ENCODE measurements around the gene DCANP1. TPM values are rescaled to one million over a fixed set of nuclear protein-coding genes. Genes with fewer than 3 reads are reported as not detected.

DCANP1 gene
- total and polyA plus RNA-seq, 8 donors = 0.06 to 0.24 (median 0.13) TPM; not detected in 3

DNA sequence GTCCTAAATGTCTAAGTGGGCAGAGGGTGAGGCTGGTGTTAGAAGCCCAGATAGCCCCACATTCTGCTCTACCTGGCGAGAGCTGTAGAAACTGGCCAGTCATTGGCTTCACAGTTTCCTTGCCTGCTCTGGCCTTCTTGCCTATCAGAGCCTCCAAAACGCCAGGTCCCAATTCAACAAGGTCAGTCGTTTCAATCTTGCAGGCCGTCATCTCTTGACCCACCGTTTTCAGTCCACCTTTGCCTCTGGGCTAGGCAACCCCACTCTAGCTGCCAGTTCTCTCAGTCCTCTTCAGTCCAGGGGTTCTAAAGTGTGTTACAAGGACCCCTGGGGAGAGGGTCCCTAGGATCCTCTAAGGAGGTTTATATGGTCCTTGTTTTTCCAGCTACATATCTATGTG is 25.0 kb upstream of the DCANP1 start:
- Histone ChIP-seq H3K4me3 (no peak overlapping the region), H3K36me3 (no peaks in the 10 kb centered on the region), H3K27ac (no peak overlapping the region), H3K27me3 (peaks cover 4 to 83% of the 10 kb centered on the region in 2 donors), H3K4me1 (no peaks in the 10 kb centered on the region), H3K9me3 (no peaks in the 10 kb centered on the region)
- ATAC-seq (no peak), DNase-seq (no peak)
- intact Hi-C loops (cut with DNase I) = no loop called here
- TF ChIP-seq, protein P1, sequence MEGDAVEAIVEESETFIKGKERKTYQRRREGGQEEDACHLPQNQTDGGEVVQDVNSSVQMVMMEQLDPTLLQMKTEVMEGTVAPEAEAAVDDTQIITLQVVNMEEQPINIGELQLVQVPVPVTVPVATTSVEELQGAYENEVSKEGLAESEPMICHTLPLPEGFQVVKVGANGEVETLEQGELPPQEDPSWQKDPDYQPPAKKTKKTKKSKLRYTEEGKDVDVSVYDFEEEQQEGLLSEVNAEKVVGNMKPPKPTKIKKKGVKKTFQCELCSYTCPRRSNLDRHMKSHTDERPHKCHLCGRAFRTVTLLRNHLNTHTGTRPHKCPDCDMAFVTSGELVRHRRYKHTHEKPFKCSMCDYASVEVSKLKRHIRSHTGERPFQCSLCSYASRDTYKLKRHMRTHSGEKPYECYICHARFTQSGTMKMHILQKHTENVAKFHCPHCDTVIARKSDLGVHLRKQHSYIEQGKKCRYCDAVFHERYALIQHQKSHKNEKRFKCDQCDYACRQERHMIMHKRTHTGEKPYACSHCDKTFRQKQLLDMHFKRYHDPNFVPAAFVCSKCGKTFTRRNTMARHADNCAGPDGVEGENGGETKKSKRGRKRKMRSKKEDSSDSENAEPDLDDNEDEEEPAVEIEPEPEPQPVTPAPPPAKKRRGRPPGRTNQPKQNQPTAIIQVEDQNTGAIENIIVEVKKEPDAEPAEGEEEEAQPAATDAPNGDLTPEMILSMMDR (IDR thresholded peaks at IDR 0.05) = no peak

DNA sequence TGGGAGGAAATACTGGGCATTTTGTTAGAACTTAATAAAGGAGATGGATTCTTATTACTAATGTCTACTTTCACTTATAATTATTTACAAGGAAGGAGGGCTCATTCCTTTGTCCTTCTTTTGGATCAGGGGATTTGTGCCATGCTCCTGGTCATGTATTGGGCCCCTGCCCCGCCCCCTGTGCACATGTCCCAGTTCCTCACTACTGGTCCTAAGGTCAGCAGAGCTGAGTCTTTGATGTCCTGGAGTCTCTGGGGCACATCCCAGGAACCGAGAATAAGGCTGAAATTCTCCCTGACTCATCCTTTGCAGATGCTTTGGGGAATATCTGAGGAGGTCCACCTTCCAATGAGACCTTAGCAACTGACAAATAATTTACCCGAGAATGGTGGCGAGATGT is 24.6 kb upstream of the DCANP1 start:
- TF ChIP-seq, protein P1 (IDR thresholded peaks at IDR 0.05) = no peak
- no peaks in the 10 kb centered on the region for H3K9me3 ChIP-seq
- peaks cover 8 to 83% of the 10 kb centered on the region in 2 donors for H3K27me3 ChIP-seq
- no peak for ATAC-seq
- H3K4me1 ChIP-seq = no peaks in the 10 kb centered on the region
- no peak overlapping the region for H3K4me3 ChIP-seq
- intact Hi-C loops (cut with DNase I) = no loop called here
- no peak overlapping the region for H3K27ac ChIP-seq
- H3K36me3 ChIP-seq = no peaks in the 10 kb centered on the region
- DNase-seq = no peak

DNA sequence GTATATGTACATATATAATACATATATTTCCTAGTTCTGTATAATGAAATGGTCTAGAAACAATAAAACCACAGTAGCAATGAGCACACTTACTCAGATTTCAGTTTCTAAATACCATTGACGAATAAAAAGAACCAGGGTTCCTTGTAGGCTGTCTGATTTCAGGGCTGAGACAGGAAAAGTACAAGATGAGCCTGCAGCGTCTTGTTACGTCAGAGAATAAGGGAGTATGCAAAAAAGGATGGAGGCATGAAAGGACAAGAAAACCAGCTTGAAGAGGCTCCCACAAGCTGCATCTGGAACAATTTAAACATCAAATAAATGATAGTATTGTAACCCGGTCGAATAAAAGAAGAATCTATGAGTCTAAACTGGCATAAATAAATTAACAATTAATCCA is 22.8 kb upstream of the DCANP1 start:
- ATAC-seq (no peak), DNase-seq (no peak)
- H3K4me1 ChIP-seq = peaks cover 0 to 10% of the 10 kb centered on the region in 2 donors
- H3K27ac ChIP-seq = no peak overlapping the region
- no peaks in the 10 kb centered on the region for H3K36me3 ChIP-seq
- H3K27me3 ChIP-seq = peaks cover 7 to 91% of the 10 kb centered on the region in 2 donors
- intact Hi-C loops (cut with DNase I) = loop anchor here (5.0 to 10.0 kb wide), 2 partner anchors 75 to 82 kb away; no protein-coding TSS in a partner anchor
- no peaks in the 10 kb centered on the region for H3K9me3 ChIP-seq
- TF ChIP-seq, protein P1 (IDR thresholded peaks at IDR 0.05) = no peak
- H3K4me3 ChIP-seq = no peak overlapping the region

DNA sequence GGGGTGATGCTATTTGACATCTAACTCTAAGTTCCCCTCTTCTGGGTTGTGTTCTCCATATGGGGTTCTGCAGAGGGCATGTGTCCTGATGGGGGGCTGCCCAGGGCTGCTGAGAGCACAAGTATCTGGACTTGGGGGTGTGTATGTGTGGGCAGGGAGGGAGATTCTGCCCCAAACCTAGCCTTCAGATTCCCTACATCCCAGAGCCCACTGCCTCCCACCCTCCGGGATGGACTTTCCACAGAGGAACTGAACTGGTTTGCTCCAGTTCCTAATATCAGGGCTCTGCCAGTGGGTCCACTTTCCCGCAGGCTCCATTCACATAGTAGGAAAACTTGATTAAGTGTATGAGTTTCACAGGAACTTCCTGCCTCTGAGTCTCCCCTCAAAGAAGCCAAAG is 21.4 kb upstream of the DCANP1 start:
- no peaks in the 10 kb centered on the region for H3K9me3 ChIP-seq
- ATAC-seq (no peak), DNase-seq (no peak)
- intact Hi-C loops (cut with DNase I) = loop anchor here (5.0 to 10.0 kb wide), 2 partner anchors 76 to 84 kb away; no protein-coding TSS in a partner anchor
- no peak overlapping the region for H3K4me3 ChIP-seq
- no peaks in the 10 kb centered on the region for H3K36me3 ChIP-seq
- peaks cover 7 to 90% of the 10 kb centered on the region in 2 donors for H3K27me3 ChIP-seq
- H3K4me1 ChIP-seq = peaks cover 0 to 10% of the 10 kb centered on the region in 2 donors
- TF ChIP-seq, protein P1 (IDR thresholded peaks at IDR 0.05) = no peak
- no peak overlapping the region for H3K27ac ChIP-seq

DNA sequence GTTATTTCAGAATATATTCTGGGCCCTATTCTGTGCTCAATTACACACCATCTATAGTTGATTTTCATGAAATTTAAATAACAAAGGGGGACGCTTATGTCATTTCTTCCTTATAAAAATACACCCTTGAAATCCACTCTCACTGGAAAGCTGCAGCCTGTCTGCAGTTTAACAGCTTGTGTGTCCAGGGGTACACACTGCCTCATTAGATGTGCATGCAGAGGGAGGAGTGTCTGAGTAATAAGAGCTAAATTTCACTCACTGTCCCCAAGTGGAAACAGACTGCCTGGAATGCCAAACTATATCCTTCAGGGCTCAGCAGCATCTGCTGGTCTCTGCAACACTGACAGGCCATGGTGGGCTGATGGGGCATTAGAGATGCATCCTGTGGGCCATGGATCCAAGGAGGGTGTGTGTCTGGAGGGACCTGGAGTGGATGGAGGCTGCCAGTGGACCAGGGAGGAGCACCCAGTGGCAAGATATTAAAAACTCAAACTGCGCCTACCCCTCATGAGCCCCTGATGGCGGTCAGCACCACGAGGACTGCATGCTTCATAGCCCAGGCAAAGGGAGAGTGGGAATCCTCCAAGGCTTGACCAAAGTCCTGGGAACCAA is 20.8 kb upstream of the DCANP1 start:
- Histone ChIP-seq H3K27ac (no peak overlapping the region), H3K36me3 (no peaks in the 10 kb centered on the region), H3K4me3 (no peak overlapping the region), H3K4me1 (peaks cover 0 to 10% of the 10 kb centered on the region in 2 donors), H3K27me3 (peaks cover 7 to 85% of the 10 kb centered on the region in 2 donors), H3K9me3 (no peaks in the 10 kb centered on the region)
- TF ChIP-seq, protein P1 (IDR thresholded peaks at IDR 0.05) = no peak
- ATAC-seq (no peak), DNase-seq (no peak)
- intact Hi-C loops (cut with DNase I) = loop anchor here (5.0 to 10.0 kb wide), 2 partner anchors 77 to 84 kb away; no protein-coding TSS in a partner anchor
